GM12892 (cell line): Measurements from ENCODE around the gene LAMA3.

Source experiments
- POLR2A ChIP-seq: IDR thresholded peaks from 2 replicates; pipeline ENCODE4 v1.6.1; 2011; ENCODE audit warnings: low read depth, low read length, control low read depth
- POLR2AphosphoS5 ChIP-seq: IDR thresholded peaks from 2 replicates; pipeline ENCODE4 v1.6.1; 2011; ENCODE audit warnings: low read depth, low read length, control low read depth
- TAF1 ChIP-seq: IDR thresholded peaks from 2 replicates; pipeline ENCODE4 v1.6.1; 2011; ENCODE audit warnings: low read depth, mild to moderate bottlenecking, control low read depth, low read length, borderline replicate concordance

- TF ChIP-seq POLR2AphosphoS5 (no peak), POLR2A (no peak), TAF1 (no peak)
These were observed 32.6 kb downstream of the LAMA3 start for GRCh38 chr18:23721696-23722480.
